Measurements from ENCODE around the gene SLC15A5.

The SLC15A5 gene

DNA sequence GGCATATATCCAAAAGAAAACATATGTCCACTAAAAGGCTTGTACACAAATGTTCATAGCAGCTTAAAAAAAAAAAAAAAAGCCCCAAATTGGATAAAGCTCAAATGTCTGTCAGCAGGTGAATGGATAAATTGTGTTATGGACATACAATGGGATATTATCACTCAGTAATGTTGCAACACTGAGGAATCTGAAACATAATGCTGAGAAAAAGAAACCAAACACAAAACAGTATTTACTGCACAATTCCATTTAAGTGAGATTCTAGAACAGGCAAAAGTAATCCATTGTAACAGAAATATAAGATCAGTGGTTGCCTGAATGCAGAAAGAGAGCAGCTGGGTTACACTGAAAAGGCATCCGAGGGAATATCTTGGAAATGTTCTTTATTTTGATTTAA, 117.9 kb downstream of the SLC15A5 start:
- no peak for DNase-seq
- Mint-ChIP-seq H3K4me1 (no peaks in the 10 kb centered on the region), H3K27me3 (ENCODE audit: low read depth, poor library complexity) (peaks cover 14% of the 10 kb centered on the region), H3K4me3 (no peak overlapping the region), H3K27ac (no peak overlapping the region), H3K9me3 (no peaks in the 10 kb centered on the region), H3K36me3 (ENCODE audit: low read depth) (no peaks in the 10 kb centered on the region)
- TF ChIP-seq, protein P1, sequence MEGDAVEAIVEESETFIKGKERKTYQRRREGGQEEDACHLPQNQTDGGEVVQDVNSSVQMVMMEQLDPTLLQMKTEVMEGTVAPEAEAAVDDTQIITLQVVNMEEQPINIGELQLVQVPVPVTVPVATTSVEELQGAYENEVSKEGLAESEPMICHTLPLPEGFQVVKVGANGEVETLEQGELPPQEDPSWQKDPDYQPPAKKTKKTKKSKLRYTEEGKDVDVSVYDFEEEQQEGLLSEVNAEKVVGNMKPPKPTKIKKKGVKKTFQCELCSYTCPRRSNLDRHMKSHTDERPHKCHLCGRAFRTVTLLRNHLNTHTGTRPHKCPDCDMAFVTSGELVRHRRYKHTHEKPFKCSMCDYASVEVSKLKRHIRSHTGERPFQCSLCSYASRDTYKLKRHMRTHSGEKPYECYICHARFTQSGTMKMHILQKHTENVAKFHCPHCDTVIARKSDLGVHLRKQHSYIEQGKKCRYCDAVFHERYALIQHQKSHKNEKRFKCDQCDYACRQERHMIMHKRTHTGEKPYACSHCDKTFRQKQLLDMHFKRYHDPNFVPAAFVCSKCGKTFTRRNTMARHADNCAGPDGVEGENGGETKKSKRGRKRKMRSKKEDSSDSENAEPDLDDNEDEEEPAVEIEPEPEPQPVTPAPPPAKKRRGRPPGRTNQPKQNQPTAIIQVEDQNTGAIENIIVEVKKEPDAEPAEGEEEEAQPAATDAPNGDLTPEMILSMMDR (IDR thresholded peaks at IDR 0.05), result no peak

GRCh38 chr12:16158050-16158449, 119.4 kb downstream of the SLC15A5 start:
- Mint-ChIP-seq H3K4me3 (no peak overlapping the region), H3K27ac (no peak overlapping the region), H3K4me1 (no peaks in the 10 kb centered on the region), H3K27me3 (ENCODE audit: low read depth, poor library complexity) (peaks cover 14% of the 10 kb centered on the region), H3K36me3 (ENCODE audit: low read depth) (no peaks in the 10 kb centered on the region), H3K9me3 (no peaks in the 10 kb centered on the region)
- no peak for DNase-seq
- TF ChIP-seq, protein P1 (IDR thresholded peaks at IDR 0.05), result no peak

DNA sequence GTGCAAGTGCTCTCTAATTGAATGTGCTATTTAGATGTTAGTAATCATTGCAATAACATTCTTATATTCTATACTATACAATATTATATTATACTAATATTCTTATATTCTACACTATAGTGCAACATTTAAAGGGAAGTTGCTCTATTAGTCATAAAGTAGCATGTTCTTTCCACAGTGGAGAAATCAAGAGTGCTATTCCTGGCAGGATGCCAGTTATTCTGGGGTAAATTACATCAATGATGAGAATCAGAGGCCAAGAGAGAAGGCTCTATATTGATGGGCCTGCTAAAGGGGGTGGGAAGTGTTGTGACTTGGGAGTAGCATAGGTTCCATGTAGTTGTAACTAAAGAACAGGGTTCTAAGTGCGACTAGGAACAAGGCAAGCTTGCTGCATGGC, 121.5 kb downstream of the SLC15A5 start:
- H3K27me3 Mint-ChIP-seq (ENCODE audit: low read depth, poor library complexity), result peaks cover 19% of the 10 kb centered on the region
- no peak overlapping the region for H3K27ac Mint-ChIP-seq
- TF ChIP-seq, protein P1 (IDR thresholded peaks at IDR 0.05), result no peak
- H3K9me3 Mint-ChIP-seq, result no peaks in the 10 kb centered on the region
- H3K4me1 Mint-ChIP-seq, result peaks cover 7% of the 10 kb centered on the region
- H3K4me3 Mint-ChIP-seq, result no peak overlapping the region
- no peak for DNase-seq
- no peaks in the 10 kb centered on the region for H3K36me3 Mint-ChIP-seq (ENCODE audit: low read depth)

GRCh38 chr12:16154990-16155389, 122.5 kb downstream of the SLC15A5 start:
- Mint-ChIP-seq H3K36me3 (ENCODE audit: low read depth) (no peaks in the 10 kb centered on the region), H3K27me3 (ENCODE audit: low read depth, poor library complexity) (peaks cover 17% of the 10 kb centered on the region), H3K9me3 (no peaks in the 10 kb centered on the region), H3K4me3 (no peak overlapping the region), H3K4me1 (peaks cover 15% of the 10 kb centered on the region), H3K27ac (no peak overlapping the region)
- DNase-seq, result no peak
- TF ChIP-seq, protein P1 (IDR thresholded peaks at IDR 0.05), result no peak

GRCh38 chr12:16152885-16153673, 124.4 kb downstream of the SLC15A5 start:
- peaks cover 15% of the 10 kb centered on the region for H3K4me1 Mint-ChIP-seq
- peaks cover 17% of the 10 kb centered on the region for H3K27me3 Mint-ChIP-seq (ENCODE audit: low read depth, poor library complexity)
- TF ChIP-seq, protein P1 (IDR thresholded peaks at IDR 0.05), result no peak
- DNase-seq, result no peak
- no peak overlapping the region for H3K27ac Mint-ChIP-seq
- no peak overlapping the region for H3K4me3 Mint-ChIP-seq
- no peaks in the 10 kb centered on the region for H3K36me3 Mint-ChIP-seq (ENCODE audit: low read depth)
- H3K9me3 Mint-ChIP-seq, result no peaks in the 10 kb centered on the region

- Mint-ChIP-seq H3K36me3 (ENCODE audit: low read depth) (no peaks in the 10 kb centered on the region), H3K9me3 (no peaks in the 10 kb centered on the region), H3K27me3 (ENCODE audit: low read depth, poor library complexity) (peaks cover 18% of the 10 kb centered on the region), H3K27ac (no peak overlapping the region), H3K4me1 (peaks cover 15% of the 10 kb centered on the region), H3K4me3 (no peak overlapping the region)
- no peak for DNase-seq
- TF ChIP-seq, protein P1 (IDR thresholded peaks at IDR 0.05), result no peak
These were observed 127.2 kb downstream of the SLC15A5 start for GRCh38 chr12:16150276-16150675.

Measured in nephron progenitor cell (in vitro differentiated cells).